ENCODE measurements around the gene RELT.

Gene RELT

DNA sequence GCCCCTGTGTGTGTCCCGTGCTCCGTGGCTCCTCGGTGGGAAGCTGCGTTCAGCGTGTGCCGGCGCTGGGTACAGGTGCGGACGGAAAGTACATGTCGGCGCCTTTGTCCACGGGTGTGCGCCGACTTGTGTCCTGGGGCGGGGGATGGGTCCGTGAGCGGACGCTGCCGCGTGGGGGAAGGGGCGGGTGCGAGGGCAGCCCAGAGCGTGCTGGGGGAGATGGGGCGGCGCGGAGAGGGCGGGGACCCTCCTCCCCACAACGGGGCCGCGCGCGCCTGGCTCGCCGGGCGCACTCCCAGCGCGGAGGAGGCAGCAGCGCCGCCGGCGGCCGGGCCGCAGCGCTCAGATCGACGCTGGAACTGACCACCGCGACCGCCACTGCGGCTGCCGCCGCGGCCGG lies 33.6 kb upstream of the RELT start:
- H3K9me3 Mint-ChIP-seq, result no peaks in the 10 kb centered on the region
- ATAC-seq (no peak), DNase-seq (no peak)
- H3K4me3 Mint-ChIP-seq, result no peak overlapping the region
- H3K4me1 Mint-ChIP-seq, result no peaks in the 10 kb centered on the region
- H3K27me3 Mint-ChIP-seq, result no peaks in the 10 kb centered on the region
- H3K27ac Mint-ChIP-seq, result no peak overlapping the region
- H3K36me3 Mint-ChIP-seq (ENCODE audit: low read depth), result no peaks in the 10 kb centered on the region

DNA sequence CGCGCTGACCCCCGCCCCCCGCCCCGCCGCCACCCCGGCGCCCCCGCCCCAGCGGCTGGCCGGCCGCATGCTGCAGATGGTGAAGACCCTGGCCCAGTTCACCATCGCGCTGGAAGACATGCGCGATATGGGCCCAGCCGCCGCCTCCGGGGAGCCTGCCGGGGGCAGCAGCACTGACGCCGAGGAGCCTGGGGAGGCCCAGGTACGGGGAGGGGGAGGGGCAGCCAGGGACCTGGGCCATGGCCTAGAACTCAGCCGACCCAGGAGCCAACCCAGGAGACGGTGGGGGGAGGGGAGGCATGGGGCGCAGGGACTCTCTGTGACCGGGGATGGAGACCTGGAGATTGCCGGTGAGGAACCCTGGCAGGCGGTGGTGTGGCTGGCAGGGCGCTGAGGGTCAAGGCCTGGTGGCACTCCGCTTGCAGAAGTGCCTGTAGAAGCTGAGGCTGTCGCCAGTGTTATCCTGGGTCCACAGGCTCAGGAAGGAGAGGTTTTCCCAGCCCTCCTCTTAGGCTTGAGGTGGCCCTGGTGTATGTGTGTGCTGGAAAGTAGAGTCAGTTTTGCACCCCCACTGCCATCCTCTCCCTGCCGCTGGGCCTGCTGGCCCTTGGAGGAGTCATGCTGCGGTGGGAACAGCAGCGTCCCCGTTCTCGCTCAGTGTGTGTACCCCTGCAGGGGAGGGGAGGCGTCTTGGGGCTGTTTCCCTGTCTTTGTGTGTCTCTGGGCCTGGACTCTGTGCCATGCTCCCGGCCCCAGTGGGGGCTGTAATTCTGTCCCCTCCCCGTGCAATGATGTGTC lies 32.9 kb upstream of the RELT start:
- Mint-ChIP-seq H3K27ac (no peak overlapping the region), H3K4me3 (no peak overlapping the region), H3K36me3 (ENCODE audit: low read depth) (no peaks in the 10 kb centered on the region), H3K4me1 (no peaks in the 10 kb centered on the region), H3K9me3 (no peaks in the 10 kb centered on the region), H3K27me3 (peaks cover under 1% of the 10 kb centered on the region)
- DNase-seq (no peak), ATAC-seq (no peak)

DNA sequence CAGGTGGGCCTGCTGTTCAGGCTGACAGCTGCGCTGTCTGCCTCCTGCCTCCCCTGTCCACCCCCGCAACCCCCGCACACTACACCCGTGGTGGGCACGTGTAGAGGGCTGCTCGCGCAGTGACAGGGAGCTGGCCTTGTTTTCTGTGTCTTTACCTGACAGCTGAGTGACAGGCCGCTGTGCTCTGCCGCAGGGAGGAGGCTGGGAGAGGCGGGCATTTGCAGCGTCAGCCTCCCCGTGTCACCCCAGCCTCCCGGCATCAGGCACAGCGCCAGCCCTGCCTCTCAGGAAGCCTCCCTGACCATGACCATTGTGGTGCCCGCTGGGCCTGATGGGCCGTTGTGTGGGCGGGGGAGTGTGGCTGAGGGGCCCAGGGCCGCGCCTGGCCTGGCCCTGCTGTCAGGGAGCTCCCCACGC lies 32.0 kb upstream of the RELT start:
- no peaks in the 10 kb centered on the region for H3K36me3 Mint-ChIP-seq (ENCODE audit: low read depth)
- peaks cover 2% of the 10 kb centered on the region for H3K27me3 Mint-ChIP-seq
- H3K27ac Mint-ChIP-seq, result no peak overlapping the region
- H3K4me3 Mint-ChIP-seq, result no peak overlapping the region
- H3K9me3 Mint-ChIP-seq, result no peaks in the 10 kb centered on the region
- DNase-seq, result no peak
- no peak for ATAC-seq
- H3K4me1 Mint-ChIP-seq, result no peaks in the 10 kb centered on the region

GRCh38 chr11:73345481-73346160 lies 30.6 kb upstream of the RELT start:
- Mint-ChIP-seq H3K4me3 (no peak overlapping the region), H3K9me3 (no peaks in the 10 kb centered on the region), H3K4me1 (no peaks in the 10 kb centered on the region), H3K36me3 (ENCODE audit: low read depth) (no peaks in the 10 kb centered on the region), H3K27ac (no peak overlapping the region), H3K27me3 (peaks cover 2% of the 10 kb centered on the region)
- ATAC-seq (no peak), DNase-seq (no peak)

GRCh38 chr11:73346186-73346935 lies 29.8 kb upstream of the RELT start:
- H3K9me3 Mint-ChIP-seq, result no peaks in the 10 kb centered on the region
- H3K4me3 Mint-ChIP-seq, result no peak overlapping the region
- H3K27ac Mint-ChIP-seq, result no peak overlapping the region
- peaks cover 2% of the 10 kb centered on the region for H3K4me1 Mint-ChIP-seq
- H3K27me3 Mint-ChIP-seq, result peaks cover 2% of the 10 kb centered on the region
- ATAC-seq (no peak), DNase-seq (no peak)
- no peaks in the 10 kb centered on the region for H3K36me3 Mint-ChIP-seq (ENCODE audit: low read depth)

GRCh38 chr11:73347067-73347466 lies 29.1 kb upstream of the RELT start:
- ATAC-seq, result no peak
- Mint-ChIP-seq H3K4me3 (no peak overlapping the region), H3K9me3 (no peaks in the 10 kb centered on the region)

DNA sequence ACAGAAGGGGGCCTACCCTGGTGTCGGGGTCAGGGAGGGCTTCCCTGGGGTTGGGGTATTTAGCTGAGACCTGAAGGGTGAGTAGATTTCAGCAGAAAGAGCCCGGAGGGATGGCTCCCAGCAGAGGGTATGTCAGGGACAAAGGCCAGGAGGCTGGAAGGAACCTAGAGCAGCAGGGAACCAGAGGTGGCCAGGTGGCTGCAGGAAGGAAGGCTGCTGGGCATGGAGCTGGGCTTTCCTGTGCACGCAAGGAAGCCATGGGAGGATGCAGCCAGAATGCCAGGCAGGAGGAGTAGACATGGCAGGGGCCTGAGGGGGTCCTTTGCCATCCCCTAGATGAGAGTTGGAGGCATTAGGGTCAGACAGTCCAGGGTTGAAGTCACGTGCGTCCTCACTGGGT lies 27.4 kb upstream of the RELT start:
- no peaks in the 10 kb centered on the region for H3K9me3 Mint-ChIP-seq
- H3K4me3 Mint-ChIP-seq, result no peak overlapping the region
- peaks cover 2% of the 10 kb centered on the region for H3K4me1 Mint-ChIP-seq
- H3K36me3 Mint-ChIP-seq (ENCODE audit: low read depth), result no peaks in the 10 kb centered on the region
- no peak for ATAC-seq
- no peak for DNase-seq
- no peak overlapping the region for H3K27ac Mint-ChIP-seq
- peaks cover 2% of the 10 kb centered on the region for H3K27me3 Mint-ChIP-seq

More at GRCh38 chr11:73347067-73347466, 29.1 kb upstream of the RELT start:
- H3K27me3 Mint-ChIP-seq, result peaks cover 2% of the 10 kb centered on the region
- H3K4me1 Mint-ChIP-seq, result peaks cover 2% of the 10 kb centered on the region
- DNase-seq, result no peak
- H3K36me3 Mint-ChIP-seq (ENCODE audit: low read depth), result no peaks in the 10 kb centered on the region
- no peak overlapping the region for H3K27ac Mint-ChIP-seq

DNA sequence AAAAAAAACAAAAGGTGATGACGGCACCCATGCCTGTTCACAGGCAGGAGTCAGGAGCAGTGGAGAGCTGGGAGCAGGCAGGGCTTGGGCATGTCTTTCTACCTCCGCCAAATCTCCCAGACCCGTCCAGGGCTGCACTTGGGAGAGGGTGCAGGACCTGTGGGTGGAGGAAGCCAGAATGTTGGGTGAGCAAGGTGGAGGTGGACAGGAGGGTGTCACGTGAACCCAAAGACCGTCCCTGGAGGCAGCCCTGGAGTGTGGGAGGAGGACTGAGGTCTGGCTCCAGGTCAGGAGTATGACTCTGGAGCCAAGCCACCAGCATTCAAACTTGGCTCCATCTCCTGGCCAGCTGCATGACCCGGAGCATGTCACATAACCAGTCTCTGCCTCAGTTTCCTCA lies 26.6 kb upstream of the RELT start:
- H3K9me3 Mint-ChIP-seq, result no peaks in the 10 kb centered on the region
- H3K4me3 Mint-ChIP-seq, result no peak overlapping the region
- no peak overlapping the region for H3K27ac Mint-ChIP-seq
- peaks cover 2% of the 10 kb centered on the region for H3K4me1 Mint-ChIP-seq
- DNase-seq (no peak), ATAC-seq (no peak)
- H3K27me3 Mint-ChIP-seq, result peaks cover 2% of the 10 kb centered on the region
- H3K36me3 Mint-ChIP-seq (ENCODE audit: low read depth), result no peaks in the 10 kb centered on the region

- peak; percentile 49 for DNase-seq
- Mint-ChIP-seq H3K4me3 (no peak overlapping the region), H3K9me3 (no peaks in the 10 kb centered on the region), H3K27me3 (peaks cover 2% of the 10 kb centered on the region), H3K4me1 (peaks cover 2% of the 10 kb centered on the region), H3K36me3 (ENCODE audit: low read depth) (no peaks in the 10 kb centered on the region), H3K27ac (no peak overlapping the region)
- peak; percentile 60 for ATAC-seq
These were observed 25.1 kb upstream of the RELT start for GRCh38 chr11:73350908-73351636.

DNA sequence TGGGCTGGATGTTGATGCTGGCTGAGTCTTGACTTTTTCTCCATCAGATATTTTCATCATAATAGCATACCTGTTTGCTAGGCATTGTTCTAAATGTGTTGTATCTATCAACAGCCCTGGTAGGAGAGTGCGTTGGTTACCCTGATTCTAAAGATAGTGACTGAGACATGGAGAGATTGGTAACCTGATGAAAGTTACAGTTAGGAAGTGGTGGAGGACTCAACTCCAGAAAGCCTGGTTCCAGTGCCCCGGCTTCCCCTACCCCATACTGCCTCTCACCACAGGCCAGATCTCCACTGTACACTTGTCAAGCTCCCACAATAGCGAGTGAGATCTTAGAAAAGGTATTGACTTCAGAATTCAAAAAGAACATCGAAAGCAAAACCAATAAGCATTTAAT lies 22.8 kb upstream of the RELT start:
- no peak for ATAC-seq
- Mint-ChIP-seq H3K27me3 (peaks cover under 1% of the 10 kb centered on the region), H3K36me3 (ENCODE audit: low read depth) (no peaks in the 10 kb centered on the region)

DNA sequence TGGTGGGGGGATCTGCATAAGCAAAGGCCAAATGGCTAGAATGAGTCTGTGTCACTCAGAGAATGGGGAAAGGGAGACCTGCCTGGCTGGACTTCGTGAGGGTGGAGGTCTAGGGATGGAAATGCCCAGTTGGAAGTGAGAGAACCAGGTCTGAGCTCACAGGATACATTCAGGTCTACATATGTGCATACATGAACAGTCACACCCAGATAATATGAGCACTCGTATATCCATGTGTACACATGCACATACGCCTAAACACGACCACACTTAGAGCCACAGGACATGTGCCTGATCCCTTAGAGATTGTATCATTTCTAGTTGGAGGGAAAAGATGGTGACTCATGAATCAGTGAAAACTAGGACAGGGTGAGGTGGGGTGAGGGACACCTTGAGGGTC lies 21.1 kb upstream of the RELT start:
- DNase-seq (no peak), ATAC-seq (no peak)
- H3K4me3 Mint-ChIP-seq, result no peak overlapping the region
- no peaks in the 10 kb centered on the region for H3K36me3 Mint-ChIP-seq (ENCODE audit: low read depth)
- peaks cover 2% of the 10 kb centered on the region for H3K4me1 Mint-ChIP-seq
- no peak overlapping the region for H3K27ac Mint-ChIP-seq
- no peaks in the 10 kb centered on the region for H3K9me3 Mint-ChIP-seq
- H3K27me3 Mint-ChIP-seq, result no peaks in the 10 kb centered on the region

More for the DNA sequence above, 22.8 kb upstream of the RELT start:
- no peaks in the 10 kb centered on the region for H3K9me3 Mint-ChIP-seq
- no peak for DNase-seq
- H3K27ac Mint-ChIP-seq, result no peak overlapping the region
- H3K4me3 Mint-ChIP-seq, result no peak overlapping the region
- H3K4me1 Mint-ChIP-seq, result peaks cover 2% of the 10 kb centered on the region

DNA sequence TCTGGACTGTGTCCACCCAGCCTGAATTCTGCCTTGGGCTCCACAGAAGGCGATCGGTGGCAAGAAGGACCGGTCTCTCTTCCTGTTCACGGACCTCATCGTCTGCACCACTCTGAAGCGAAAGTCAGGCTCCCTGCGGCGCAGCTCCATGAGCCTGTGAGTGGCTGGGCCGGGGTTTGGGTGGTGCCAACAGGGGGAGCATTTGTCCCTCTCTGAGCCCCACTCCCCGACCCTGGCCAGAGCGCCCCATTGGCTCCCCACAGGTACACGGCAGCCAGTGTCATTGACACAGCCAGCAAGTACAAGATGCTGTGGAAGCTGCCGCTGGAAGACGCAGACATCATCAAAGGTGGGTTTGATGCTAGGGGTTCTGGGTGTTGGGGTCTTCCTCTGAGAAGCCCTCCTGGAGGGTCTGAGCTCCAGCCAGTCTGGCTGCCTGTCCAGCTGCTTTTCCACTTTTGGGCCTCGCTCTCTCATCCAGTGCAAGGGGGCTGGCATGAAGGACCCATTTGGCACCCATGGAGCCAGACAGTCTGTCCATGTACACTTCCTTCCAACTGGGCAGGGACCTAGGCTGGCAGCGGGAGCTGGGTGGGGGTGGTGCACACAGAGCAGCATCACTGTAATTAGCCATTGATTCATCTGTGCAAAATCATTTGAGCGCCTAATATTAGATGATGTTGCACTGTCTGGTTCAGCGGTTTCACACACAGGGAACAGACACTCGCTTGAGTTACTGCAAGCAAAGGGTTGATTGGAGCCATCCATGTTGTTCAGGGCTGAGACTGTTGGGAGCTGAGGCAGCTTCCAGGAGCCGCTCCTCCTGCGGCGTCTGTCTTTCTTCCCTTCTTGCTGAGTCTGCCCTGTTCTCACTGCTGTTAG lies 19.0 kb upstream of the RELT start:
- DNase-seq (no peak), ATAC-seq (no peak)
- Mint-ChIP-seq H3K4me1 (no peaks in the 10 kb centered on the region), H3K27me3 (no peaks in the 10 kb centered on the region), H3K27ac (no peak overlapping the region), H3K9me3 (no peaks in the 10 kb centered on the region), H3K4me3 (no peak overlapping the region), H3K36me3 (ENCODE audit: low read depth) (no peaks in the 10 kb centered on the region)

DNA sequence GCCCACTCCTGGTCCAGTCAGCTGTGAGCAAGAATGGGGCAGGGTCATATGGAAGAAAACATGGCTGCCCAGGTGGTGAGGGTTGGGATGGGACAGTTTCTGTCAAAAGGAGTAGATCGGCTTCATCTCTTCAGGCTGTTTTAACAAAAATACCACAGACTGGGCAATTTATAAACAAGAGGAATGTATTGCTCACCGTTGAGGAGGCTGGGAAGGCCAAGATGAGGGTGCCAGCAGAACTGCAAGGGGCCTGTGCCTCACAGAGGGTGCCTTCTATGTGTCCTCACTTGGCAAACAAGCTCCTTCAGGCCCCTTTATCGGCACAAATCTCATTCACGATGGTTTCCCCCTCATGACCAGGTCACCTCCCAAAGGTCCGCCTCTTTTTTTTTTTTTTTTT lies 18.1 kb upstream of the RELT start:
- Mint-ChIP-seq H3K36me3 (ENCODE audit: low read depth) (no peaks in the 10 kb centered on the region), H3K9me3 (no peaks in the 10 kb centered on the region), H3K4me1 (no peaks in the 10 kb centered on the region), H3K27me3 (no peaks in the 10 kb centered on the region), H3K4me3 (no peak overlapping the region), H3K27ac (no peak overlapping the region)
- DNase-seq (no peak), ATAC-seq (no peak)

- Mint-ChIP-seq H3K36me3 (ENCODE audit: low read depth) (no peaks in the 10 kb centered on the region), H3K4me3 (no peak overlapping the region), H3K9me3 (no peaks in the 10 kb centered on the region), H3K4me1 (no peaks in the 10 kb centered on the region), H3K27ac (no peak overlapping the region), H3K27me3 (no peaks in the 10 kb centered on the region)
- no peak for ATAC-seq
- no peak for DNase-seq
These were observed 16.9 kb upstream of the RELT start for GRCh38 chr11:73359341-73359740.
